SKM-1 (cell line): ENCODE results near the gene CASP8.

Experiments
- DNase-seq: peaks from one replicate; lab custom pipeline; 2025; ENCODE audit not compliant: unreplicated experiment; lab: John Stamatoyannopoulos, UW

CASP8 gene

DNA sequence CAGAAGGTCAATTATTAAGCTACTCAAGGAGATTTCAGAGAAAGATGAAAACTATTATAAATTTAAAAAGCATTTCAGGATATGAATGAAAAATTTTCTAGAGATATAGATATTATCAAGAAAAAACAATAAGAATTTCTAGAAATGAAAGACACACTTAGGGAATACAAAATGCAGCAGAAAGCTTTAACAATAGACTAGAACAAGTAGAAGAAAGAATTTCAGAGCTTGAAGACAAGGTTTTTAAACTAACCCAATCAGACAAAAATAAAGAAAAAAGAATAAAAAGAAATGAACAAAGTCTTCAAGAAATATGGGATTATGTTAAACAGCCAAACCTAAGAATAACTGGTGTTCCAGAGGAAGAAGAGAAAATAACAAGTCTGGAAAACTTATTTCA, 62.4 kb downstream of the CASP8 start:
- DNase-seq: no peak

DNA sequence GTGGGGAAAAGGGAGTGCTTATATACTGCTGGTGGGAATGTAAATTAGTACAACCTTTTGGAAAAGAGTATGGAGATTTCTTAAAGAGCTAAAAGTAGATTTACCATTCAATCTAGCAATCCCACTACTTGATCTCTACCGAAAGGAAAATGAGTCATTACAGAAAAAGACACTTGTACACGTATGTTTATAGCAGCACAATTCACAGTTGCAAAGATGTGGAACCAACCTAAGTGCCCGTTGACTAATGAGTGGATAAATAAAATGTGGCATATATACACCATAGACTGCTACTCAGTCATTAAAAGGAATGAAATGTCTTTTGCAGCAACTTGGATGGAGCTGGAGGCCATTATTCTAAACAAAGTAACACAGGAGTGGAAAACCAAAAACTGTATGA, 67.3 kb downstream of the CASP8 start:
- no peak for DNase-seq

DNA sequence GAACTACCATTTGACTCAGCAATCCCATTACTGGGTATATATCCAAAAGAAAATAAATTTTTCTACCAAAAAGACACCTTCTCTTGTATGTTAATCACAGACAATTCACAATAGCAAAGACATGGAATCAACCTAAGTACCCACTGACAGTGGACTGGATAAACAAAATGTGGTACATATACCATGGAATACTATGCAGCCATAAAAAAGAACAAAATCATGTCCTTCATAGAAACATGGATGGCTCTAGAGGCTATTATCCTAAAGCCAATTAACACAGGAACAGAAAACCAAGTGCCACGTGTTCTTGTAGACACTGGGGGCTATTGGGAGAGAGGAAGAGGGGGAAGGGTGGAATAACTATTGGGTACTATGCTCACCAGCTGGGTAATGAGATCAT, 69.1 kb downstream of the CASP8 start:
- DNase-seq: no peak
